ENCODE data around the gene SEMA3C.

- TF ChIP-seq POLR2A (IDR thresholded peaks at IDR 0.05): no peak
- no peak for TF ChIP-seq POLR2AphosphoS5 (IDR thresholded peaks at IDR 0.05; ENCODE audit: insufficient read depth in 1 of 2, low read depth in 1 of 2)
- TF ChIP-seq, protein P1, sequence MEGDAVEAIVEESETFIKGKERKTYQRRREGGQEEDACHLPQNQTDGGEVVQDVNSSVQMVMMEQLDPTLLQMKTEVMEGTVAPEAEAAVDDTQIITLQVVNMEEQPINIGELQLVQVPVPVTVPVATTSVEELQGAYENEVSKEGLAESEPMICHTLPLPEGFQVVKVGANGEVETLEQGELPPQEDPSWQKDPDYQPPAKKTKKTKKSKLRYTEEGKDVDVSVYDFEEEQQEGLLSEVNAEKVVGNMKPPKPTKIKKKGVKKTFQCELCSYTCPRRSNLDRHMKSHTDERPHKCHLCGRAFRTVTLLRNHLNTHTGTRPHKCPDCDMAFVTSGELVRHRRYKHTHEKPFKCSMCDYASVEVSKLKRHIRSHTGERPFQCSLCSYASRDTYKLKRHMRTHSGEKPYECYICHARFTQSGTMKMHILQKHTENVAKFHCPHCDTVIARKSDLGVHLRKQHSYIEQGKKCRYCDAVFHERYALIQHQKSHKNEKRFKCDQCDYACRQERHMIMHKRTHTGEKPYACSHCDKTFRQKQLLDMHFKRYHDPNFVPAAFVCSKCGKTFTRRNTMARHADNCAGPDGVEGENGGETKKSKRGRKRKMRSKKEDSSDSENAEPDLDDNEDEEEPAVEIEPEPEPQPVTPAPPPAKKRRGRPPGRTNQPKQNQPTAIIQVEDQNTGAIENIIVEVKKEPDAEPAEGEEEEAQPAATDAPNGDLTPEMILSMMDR (IDR thresholded peaks at IDR 0.05): no peak
Measured at GRCh38 chr7:80949449-80949848, 30.6 kb upstream of the SEMA3C start.
